ENCODE results near the gene HTD2.
"Not testable (repeated sequence)": the region's sequence is repeated elsewhere in the genome, so short reads cannot be mapped to it uniquely, and the experiment has no call there.

Gene HTD2

DNA sequence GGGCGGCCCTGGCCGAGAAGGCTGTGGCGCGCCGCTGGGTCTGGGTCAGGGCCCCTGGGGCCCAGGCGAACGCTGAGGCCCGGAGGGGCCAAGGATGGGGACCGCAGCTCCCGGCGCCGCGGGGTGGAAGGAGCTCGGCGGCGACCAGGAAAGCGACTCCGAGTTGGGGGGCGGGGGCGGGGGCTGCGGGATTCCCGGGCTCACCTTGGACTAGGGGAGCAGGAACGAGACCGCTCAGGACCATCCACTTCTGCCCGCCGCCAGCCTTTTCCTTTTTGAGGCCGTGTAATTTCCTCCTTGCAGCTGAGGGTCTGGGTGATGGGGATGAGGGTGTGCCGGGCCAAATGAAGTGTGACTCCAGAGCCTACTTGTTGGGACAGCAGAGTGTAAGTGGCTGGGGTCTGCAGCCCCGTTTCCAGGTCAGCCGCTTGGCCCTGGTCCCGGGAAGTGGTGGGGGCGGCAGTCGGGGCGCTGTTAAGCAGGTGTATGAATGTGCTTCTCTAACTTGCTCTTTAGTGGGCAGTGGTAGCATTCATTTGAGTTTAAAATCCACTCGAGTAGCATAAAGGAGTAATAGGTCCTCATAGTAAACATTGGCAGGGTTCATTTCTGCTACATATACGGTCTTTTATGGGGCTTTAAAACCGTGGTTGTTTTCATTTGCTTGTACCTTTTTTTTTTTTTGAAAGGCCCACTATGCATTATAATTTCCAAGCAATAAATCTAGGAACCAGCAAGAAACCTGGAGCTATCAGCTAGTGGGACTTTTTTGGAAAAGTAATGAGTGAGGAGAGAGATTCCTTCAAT, 27.1 kb downstream of the HTD2 start:
- DNase-seq: peak; percentile 39

DNA sequence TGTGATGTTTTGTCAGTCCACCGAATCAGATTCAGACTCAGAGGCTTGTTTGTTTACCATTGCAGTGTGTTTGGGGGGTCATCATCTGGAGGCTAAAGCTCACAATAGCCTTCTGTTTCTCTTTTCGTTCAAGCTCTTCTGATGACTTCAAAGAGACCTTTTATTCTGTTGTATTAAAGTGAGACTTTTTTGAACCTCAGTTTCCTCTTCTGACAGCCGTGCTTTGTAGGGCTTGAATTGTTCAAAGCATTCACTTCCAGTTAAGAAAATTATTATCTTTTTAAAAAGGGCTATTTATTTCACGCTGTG, 27.6 kb downstream of the HTD2 start:
- DNase-seq: no peak

DNA sequence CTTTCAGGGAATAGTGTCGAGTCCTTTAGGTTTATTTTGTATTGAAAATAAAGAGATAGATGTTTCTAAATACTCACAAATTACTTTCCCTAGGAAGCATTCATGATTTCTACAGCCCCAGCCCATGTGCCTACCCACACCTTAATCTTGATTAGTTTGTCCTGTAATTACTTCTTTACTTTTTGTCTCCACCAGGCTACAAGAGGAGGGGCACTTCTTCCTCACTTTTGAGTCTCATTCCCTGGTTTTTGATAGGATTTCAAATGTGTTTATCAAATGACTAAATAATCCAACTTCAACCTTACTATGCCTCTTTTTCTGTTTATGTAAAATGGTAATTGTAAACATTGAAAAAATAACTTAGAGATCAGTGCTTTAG, 28.2 kb downstream of the HTD2 start:
- no peak for DNase-seq

DNA sequence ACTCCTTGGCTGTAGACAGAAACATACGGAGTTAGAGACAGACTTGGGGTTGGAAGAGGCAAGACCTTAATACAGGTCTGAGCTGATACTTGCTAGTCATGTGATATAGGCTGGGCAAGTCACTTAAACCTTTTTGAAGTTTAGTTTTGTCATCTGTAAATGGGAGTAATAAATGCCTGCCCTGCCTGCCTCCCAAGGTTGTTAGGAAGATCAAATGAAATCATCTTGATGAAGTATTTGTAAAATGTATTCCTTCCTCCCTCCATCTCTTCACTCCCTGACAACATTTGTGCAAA, 29.3 kb downstream of the HTD2 start:
- no peak for DNase-seq

DNA sequence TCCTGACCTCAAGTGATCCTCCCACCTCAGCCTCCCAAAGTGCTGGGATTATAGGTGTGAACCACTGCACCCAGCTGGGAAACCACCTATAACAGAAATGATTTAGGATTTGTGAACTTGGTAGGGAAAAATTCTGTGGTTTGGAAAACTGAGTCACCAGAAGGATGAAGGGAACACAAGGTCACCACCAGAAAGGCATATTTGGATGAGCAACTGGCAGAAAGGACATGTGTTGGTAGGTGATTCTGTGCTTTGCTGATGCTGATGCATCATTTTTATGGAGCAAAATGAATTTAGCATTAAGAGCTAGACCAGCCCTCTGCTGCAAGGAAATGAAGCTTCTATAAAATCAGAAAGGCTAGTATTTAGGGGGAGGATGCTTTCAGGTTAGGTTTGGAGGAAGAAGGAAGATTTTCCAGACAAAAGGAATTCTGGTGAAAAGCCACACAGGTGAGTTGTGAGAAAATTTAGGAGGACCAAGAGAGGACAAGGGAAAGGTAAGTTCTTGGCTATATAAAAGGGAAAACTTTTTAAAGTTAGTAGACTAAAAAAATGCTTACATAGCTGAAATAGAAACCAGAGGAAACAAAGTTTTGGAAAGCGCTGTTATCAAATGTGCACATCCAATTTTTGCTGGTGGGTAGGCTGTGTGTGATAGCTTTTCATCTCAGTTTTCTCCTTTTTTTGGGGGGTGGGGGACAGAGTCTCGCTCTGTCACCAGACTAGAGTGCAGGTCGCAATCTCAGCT, 30.0 kb downstream of the HTD2 start:
- DNase-seq: no peak

DNA sequence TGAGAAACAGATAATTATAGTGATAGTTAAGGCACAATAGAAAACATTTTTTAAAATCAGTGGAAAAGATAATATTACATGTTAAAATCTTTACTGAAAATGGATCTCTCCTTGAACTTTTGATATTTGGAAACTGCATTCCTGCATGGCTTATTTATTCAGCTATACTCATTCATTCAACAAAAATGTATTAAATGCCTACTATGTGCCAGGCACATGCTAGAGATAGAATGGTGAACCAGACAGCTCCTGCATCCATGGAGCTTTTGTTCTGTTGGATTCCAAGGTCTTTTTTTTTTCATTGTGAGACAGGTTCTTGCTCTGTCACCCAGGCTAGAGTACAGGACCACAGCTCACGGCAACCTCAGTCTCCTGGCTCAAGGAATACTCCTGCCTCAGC, 30.9 kb downstream of the HTD2 start:
- DNase-seq: no peak

DNA sequence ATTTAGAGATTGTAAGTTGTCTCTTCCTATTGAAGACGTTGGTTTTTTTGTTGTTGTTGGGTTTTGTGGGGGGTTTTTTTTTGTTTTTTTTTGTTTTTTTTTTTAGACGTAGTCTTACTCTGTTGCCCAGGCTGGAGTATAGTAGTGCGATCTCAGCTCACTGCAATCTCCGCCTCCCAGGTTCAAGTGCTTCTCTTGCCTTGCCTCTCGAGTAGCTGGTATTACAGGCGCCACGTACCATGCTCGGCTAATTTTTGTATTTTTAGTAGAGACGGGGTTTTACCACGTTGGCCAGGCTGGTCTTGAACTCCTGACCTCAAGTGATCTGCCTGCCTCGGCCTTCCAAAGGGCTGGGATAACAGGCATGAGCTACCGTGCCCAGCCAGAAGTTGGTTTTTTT, 32.8 kb downstream of the HTD2 start:
- not testable (repeated sequence) for DNase-seq

DNA sequence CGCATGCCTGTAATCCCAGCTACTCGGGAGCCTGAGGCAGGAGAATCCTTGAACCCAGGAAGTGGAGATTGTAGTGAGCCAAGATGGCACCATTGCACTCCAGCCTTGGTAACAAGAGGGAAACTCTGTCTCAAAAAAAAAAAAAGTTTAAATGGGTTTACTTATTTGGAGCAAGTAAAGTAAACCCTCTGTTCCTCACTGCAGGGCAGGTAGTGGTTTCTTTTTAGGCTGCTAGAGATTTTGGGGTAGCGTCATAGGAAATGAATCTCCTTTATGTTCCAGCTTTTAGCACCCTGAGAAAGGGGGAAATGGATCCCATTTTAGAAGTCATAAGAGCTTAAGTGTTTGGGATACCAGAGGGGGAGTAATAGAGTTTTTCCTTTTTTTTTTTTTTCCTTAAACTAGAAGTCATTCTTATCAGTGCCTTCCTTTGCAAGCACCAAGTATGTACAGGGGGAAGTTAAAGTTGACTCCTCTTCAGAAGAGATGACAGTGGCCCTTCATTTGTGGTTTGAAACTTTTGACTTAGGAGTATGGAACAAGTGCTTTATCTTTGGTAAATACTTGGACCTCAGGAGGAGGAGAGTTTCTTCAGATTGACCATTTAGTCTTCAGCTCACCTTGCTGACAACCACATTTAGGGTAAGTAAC, 34.4 kb downstream of the HTD2 start:
- no peak for DNase-seq

DNA sequence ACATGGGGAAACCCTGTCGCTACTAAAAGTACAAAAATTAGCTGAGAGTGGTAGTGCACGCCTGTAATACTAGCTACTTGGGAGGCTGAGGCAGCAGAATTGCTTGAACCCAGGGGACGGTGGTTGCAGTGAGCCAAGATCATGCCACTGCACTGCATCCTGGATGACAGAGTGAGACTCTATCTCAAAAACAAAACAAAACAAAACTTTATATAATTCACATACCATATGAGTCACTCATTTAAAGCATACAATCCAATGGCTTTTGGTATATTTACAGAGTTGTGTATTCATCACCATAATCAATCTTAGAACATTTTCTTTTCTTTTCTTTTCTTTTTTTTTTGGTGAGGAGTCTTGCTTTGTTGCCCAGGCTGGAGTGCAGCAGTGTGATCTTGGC, 35.1 kb downstream of the HTD2 start:
- DNase-seq: no peak

DNA sequence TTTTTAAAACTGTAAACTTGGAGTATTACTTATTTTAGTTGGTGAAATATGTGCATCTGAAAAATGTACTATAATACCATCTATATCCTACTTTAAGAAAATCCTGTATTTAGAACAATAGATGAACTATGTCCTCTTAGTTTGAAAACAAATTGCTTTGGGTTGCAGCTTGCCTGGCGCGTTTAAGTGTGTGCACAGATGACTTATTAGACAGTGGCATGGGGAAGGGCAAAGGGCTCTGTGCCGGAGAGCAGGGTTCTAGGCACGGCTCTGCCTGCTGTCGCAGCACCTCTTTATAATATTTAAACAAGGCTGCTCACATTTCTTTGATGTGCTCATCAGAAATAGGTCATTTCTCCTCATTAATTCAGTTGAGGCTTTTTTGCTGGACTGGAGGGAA, 36.4 kb downstream of the HTD2 start:
- DNase-seq: no peak

DNA sequence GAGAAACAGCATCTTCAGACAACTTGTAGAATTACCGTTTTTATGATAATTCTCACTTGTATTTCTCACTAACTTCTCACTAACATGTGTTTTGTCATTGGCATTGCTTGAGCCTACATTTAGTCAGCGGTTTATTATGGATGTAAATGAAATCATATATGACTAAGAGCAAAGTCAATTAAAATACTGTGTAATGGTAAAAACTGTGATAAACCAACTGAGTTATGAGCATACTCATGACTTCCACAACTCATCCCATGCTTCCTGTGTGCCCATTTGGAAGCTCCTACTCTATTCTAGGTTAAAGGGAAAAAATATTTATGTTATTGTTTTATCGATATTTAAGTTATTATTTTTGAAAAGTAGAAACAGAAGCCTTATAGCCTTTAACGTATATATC, 39.1 kb downstream of the HTD2 start:
- no peak for DNase-seq

DNA sequence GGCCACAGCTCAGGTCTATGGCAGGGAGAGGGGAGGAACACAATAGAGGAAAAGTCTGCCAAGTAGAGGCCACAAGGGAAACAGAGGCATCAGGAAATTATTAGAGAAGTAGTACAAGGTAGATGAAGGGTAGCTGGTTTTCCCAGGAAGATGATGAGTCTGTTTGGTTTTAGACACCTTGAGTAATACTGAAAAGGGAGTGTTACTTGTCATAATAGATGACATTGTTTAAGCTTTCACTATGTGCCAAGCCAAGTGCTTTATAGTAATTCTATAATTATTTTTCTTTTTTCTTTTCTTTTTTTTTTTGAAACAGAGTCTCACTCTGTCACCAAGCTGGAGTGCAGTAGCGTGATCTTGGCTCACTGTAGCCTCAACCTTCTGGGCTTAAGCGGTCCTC, 40.0 kb downstream of the HTD2 start:
- DNase-seq: no peak

DNA sequence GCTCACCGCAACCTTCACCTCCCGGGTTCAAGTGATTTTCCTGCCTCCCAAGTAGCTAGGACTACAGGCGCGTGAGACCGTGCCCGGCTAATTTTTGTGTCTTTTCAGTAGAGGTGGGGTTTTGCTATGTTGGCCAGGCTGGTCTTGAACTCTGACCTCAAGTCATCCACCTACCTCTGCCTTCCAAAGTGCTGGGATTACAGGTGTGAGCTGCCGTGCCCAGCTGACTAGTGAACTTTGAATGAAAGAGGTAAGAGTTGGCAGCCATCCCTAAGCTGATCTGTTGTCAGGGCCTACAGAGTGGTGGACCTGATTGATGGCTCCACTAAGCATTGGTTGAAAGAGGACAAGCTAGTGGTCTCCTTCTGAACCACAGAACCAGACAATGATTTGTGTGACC, 41.7 kb downstream of the HTD2 start:
- no peak for DNase-seq

DNA sequence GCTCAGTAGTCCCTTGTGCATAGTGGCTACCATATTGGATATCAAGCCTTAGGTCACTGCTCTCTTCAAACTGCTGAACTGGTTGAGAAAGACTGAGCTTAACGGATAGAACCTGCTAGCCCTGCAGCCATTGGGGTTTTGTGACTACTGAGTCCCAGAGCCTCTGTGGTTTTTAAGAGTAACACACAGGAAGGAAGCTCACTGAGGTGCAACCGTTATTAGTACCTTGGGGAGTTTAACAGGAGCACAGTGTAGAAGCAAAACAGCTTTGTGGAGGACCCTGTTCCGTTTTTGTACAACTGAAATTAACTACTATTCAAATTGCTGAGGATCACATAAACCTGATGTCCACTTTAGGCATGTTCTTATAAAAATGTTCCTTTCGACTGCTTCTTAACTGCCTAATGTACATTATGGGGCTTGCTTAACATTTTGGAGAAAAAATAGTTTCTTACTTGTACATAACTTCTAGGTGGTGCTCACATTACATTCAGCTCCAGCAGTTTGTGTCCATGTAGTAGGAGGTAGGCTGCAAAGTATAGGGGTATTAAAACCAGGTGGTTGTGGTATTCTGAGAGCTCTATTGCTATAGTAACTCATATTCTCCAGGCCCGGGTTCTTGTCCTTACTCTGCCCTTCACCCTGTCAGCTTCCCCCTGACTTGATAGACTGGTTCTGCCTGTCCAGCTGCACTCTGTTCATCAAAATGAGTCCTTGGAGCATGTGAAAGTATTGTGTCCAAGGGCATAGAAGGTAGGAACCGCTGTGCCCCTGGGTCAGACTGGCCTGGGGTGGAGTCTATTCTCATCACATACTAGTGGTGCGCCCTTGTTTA, 43.7 kb downstream of the HTD2 start:
- DNase-seq: no peak

DNA sequence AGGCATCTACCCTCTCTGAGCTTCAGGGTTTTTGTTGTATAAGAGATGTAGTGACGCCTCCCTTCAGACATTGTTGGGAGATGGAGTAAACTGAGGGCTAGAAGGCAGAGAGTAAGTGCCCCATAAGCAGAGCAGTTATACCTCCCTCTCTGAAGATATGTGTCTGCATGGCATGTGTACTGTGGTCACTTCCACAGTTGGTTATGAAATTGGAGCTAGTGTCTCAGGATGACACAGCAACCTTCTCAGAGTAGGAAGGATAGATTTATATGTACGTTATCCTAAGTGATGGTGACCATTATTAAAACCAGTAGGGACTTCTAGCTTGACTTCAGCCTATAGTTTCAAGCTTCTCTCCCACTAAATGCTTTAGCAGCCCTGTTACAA, 44.3 kb downstream of the HTD2 start:
- DNase-seq: no peak

DNA sequence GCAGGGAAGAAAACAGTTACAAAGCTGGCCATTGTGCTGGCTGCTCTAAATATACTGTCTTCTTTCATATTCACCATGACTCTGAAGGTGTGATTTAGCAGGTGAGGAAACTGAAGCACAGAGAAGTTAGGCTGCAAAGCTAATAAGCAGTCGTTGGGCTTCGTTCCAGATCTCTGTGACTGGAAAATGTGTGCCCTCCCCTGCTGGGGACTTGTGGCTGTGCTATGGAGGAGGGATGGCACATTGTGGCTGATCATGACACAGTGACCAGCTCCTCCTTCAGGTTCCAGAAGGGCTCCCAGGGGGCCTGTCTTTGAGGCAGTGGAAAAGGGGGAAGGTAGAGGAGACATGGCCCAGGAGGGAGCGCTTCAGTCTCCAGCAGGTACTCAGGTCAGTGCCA, 45.6 kb downstream of the HTD2 start:
- peak; percentile 60 for DNase-seq

DNA sequence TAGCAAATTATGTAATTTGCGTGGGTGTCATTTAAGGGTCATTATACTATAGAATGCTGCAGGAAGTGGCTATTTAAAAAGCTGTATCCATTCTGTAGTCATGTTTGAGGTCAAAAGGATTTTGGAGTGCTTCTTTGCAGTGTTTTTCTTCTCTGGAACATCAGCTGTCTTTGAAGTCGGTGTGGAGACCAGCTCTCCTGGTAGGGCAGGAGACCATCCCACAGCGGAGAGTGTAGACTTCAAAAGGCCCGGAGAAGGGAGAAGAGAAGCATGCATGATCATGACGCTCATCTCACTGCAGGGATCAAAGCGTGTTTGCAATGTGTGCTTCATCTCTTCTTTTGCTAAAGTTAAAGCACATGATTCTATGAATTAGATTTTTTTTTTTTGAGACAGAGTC, 46.3 kb downstream of the HTD2 start:
- no peak for DNase-seq

DNA sequence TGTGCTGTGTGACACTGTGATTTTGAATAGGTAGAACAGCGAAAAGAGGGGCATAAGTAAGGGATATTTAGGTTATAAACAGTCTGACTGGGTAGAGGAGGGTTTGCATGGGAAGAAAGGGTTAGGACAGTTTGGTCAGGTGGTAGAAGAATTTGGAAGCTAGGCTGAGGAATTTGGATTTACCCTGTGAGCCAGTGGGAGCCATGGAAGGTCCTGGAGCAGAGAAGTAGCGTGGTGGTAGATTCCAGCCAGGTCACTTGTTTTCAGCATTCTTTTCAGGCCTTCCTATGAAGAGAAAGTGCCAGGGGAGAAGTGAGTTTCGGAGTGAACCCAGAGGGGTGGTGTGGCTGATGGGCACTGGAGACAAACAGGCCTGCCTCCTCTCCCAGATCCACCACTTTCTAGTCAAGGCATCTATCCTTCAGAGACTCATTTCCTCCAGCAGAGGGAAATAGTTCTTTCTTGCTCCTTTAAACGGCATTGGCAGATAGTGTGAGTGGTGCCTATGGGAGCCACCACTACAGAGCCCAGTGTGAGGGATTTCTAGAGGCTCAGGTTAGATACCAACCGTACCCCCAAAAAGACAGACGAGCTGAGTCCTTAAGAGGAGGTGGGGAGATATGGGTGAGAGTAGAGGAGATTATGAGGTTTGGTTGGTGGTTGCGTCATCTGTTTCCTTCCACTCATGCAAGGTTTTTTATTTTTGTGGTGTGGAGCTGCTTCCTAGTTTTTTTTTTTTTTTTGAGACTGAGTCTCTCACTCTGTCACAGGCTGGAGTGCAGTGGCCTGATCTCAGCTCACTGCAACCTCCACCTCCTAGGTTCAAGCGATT, 47.6 kb downstream of the HTD2 start:
- DNase-seq: no peak

DNA sequence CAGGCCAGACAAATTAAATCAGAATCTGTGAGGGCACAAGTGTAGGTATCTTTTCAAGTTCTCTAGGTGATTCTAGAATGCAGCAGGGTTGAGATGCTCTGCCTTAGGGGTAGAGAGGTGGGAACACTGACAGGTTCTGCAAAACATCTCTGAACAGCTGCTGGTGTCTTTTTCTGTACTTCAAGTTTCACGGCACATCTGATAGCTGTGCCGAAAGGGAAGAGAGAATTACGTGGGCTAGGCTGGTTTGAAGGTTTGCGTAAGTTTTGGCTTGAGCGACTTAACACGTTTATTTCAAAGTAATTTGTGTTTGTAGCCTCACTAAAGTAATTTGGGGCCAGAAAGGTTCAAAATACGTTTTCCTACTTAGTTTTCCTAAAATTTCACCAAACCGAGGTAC, 48.9 kb downstream of the HTD2 start:
- DNase-seq: no peak

DNA sequence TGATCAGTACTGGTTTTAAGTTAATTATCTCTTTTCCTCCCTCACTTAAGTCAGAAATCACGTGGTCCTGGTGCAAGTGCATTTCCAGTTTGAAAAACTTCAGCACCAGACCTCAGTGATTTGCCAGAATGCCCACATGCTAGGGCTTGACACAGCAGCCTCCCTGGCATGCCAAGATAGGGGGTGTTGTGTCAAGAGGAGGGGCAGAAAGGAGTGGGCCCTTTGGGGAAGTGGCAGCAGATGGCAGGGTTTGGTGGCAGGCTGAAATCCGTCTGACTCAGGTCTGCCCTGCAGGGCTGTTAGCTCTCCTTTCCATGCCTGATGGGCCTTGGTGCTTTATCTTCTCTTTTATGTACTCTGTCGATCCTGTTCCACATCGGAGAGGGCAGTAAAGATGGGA, 49.7 kb downstream of the HTD2 start:
- DNase-seq: peak; percentile 23

DNA sequence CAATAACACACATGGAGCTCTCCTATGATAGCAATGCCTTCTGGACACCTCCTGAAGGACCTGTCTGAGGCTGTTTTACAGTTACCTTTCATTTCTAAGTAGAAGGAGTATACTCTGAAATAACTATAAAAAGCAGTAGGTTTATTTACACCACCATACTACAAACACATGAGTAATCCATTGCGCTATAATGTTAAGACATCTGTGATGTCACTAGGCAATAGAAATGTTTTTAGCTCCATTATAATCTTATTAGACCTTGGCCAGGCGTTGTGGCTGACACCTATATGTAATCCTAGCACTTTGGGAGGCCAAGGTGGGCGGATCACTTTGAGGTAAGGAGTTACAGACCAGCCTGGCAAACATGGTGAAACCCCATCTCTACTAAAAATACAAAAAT, 51.1 kb downstream of the HTD2 start:
- no peak for DNase-seq

DNA sequence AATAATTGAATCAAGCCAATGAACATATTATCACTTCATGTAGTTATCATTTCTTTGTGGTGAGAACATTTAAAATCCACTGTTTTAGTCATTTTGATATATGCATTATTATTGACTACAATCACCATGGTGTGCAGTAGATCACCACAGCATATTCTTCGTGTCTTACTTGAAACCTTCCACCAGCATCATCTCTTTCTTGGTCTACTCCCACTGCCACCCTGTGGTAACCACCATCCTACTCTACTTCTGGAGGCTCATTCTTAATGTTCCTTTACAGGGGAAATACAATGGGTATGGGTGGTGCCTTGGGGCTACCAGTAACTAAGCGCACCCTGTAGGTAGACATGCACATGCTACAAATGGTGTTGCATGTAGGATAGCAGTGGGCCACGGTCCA, 51.8 kb downstream of the HTD2 start:
- no peak for DNase-seq

DNA sequence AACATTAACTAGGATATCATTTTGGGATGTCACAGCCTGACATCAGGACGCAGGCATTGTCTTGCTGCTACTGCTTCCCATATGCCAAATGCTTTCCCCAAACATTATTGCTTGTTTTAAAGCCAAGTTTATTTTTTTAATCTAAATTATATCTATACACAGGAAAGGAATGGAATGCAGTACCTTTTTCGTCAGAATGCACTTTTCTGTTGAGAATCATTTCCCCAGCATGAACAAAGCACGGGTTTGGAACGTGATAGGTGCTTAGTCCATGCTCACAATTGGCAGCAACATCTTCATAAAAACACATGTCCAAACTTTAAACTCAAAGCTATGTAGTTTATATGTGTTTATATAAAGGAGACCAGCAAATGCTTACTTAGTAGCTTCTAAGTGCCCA, 52.5 kb downstream of the HTD2 start:
- DNase-seq: no peak

All from NCI-H69 (cell line).